Measurements from ENCODE around the gene C5orf24. TPM values are rescaled to one million over a fixed set of nuclear protein-coding genes. Genes with fewer than 3 reads are reported as not detected.

Gene C5orf24
- total RNA-seq, 2 donors from 2014 or later: 33.7 to 34.9 TPM

GRCh38 chr5:134873494-134873893 is 27.7 kb downstream of the C5orf24 start:
- no peak for TF ChIP-seq CTCF (IDR thresholded peaks at IDR 0.05)
- peaks cover 0 to 20% of the 10 kb centered on the region in 2 donors for H3K4me1 ChIP-seq
- DNase-seq (ENCODE audit: low spot score): no peak
- no peaks in the 10 kb centered on the region for H3K36me3 ChIP-seq
- H3K27me3 ChIP-seq: no peaks in the 10 kb centered on the region
- H3K4me3 ChIP-seq: peak overlapping the region in 1 of 2 donors; percentile 85
- peak overlapping the region; percentile 96 to 98 for H3K27ac ChIP-seq
- no peaks in the 10 kb centered on the region for H3K9me3 ChIP-seq

- H3K4me3 ChIP-seq: peak within 1 kb of the TSS; percentile 85 to 88
- DNase-seq (ENCODE audit: low spot score): peak; percentile 89
- H3K36me3 ChIP-seq: no peaks in the 10 kb centered on the region
- H3K4me1 ChIP-seq: peaks cover 0 to 24% of the 10 kb centered on the region in 2 donors
- H3K27ac ChIP-seq: peak within 1 kb of the TSS; percentile 96 to 98
- no peak for TF ChIP-seq CTCF (IDR thresholded peaks at IDR 0.05)
- no peaks in the 10 kb centered on the region for H3K27me3 ChIP-seq
- no peaks in the 10 kb centered on the region for H3K9me3 ChIP-seq
Observed at GRCh38 chr5:134873987-134874830, 28.4 kb downstream of the C5orf24 start, which contains the start of gene TXNDC15. Gene TXNDC15 (plus strand): TSS chr5:134874371. CDS start chr5:134874428, 57 bp downstream.

- TF ChIP-seq CTCF (IDR thresholded peaks at IDR 0.05): no peak
- peak; percentile 77 for DNase-seq (ENCODE audit: low spot score)
- H3K27ac ChIP-seq: peak overlapping the region; percentile 96 to 98
- no peaks in the 10 kb centered on the region for H3K27me3 ChIP-seq
- peak overlapping the region; percentile 85 to 88 for H3K4me3 ChIP-seq
- H3K4me1 ChIP-seq: peaks cover 0 to 32% of the 10 kb centered on the region in 2 donors
- H3K9me3 ChIP-seq: no peaks in the 10 kb centered on the region
- no peaks in the 10 kb centered on the region for H3K36me3 ChIP-seq
Observed at GRCh38 chr5:134874831-134875655, 29.3 kb downstream of the C5orf24 start.

- H3K36me3 ChIP-seq: no peaks in the 10 kb centered on the region
- no peaks in the 10 kb centered on the region for H3K27me3 ChIP-seq
- no peak overlapping the region for H3K27ac ChIP-seq
- peaks cover 0 to 38% of the 10 kb centered on the region in 2 donors for H3K4me1 ChIP-seq
- no peak for DNase-seq (ENCODE audit: low spot score)
- H3K9me3 ChIP-seq: no peaks in the 10 kb centered on the region
- H3K4me3 ChIP-seq: no peak overlapping the region
- TF ChIP-seq CTCF (IDR thresholded peaks at IDR 0.05): no peak
Observed at GRCh38 chr5:134877159-134877558, 31.4 kb downstream of the C5orf24 start.

- no peaks in the 10 kb centered on the region for H3K9me3 ChIP-seq
Observed at GRCh38 chr5:134878403-134878802, 32.6 kb downstream of the C5orf24 start.

More at GRCh38 chr5:134878403-134878802, 32.6 kb downstream of the C5orf24 start:
- no peak for TF ChIP-seq CTCF (IDR thresholded peaks at IDR 0.05)
- Histone ChIP-seq H3K27ac (no peak overlapping the region), H3K4me3 (no peak overlapping the region), H3K4me1 (peaks cover 0 to 38% of the 10 kb centered on the region in 2 donors), H3K27me3 (no peaks in the 10 kb centered on the region), H3K36me3 (no peaks in the 10 kb centered on the region)
- DNase-seq (ENCODE audit: low spot score): no peak
